Stimulated activated CD4-positive, alpha-beta T cell treated with anti-CD3 and anti-CD28 coated beads, TNF-alpha, amount 100 ng/mL, for 4 hours (primary cell): ENCODE results near the gene DSCAML1.

Experiments used
- DNase-seq, 3 experiments: peaks; one replicate each; pipeline ENCODE4 v3.0.0-alpha.2; 2020; ENCODE audit warnings: low read depth in 3 of 3

DSCAML1 gene

DNA sequence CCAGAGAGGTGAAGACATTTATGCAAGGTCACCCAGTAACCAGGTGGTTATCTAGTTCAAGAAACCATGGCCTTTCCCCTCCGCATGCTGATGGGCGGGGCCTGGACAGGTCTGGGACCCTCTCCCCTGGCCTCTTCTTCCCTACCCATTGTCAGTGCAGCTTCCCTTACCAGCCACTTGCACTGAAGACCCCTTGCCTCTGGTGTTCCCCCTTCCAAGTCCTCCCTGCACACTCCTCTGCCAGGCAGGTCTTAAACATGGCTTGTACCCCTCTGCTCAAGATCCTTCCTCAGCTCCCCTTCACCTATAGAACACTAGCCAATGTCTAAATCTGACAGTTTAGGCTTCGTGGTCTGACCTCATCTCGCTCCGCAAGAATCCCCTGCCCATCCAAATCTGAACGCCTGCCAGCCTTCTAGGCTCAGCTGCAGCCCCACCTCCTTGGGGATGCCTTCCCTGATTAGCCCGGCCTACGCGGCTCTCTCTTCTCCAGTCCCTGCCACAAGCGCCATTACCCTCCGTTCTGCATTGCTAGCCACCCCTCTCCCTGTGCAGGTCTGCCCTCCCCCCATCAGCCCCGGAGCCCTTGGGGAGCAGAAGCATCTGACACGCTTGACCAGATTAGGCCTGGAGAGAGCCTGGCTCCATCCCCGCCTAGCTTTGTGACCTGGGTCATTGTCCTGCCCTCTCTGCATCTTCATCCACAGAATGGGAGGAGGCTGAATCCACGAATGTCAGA is 213.8 kb downstream of the DSCAML1 start:
- DNase-seq = no peak

DNA sequence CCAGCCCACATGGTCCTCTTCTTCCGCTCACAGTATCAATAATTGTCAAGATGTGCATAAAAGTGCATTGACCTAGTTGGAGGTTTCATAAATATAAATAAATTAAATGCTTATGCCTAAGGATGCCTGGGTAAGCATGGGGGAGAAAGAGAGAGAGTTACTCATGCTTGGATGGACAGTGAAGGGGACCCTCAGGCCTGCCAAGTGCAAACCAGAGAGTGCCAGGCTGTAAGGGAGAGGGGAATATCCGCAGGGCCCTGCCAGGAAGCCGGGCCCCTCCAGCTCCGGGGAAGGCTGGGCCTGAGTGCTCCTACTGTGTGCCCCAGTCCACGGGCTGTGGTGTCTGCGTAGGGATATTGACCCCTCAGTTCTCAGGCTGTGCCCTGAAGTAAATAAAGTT is 214.6 kb downstream of the DSCAML1 start:
- DNase-seq = no peak

DNA sequence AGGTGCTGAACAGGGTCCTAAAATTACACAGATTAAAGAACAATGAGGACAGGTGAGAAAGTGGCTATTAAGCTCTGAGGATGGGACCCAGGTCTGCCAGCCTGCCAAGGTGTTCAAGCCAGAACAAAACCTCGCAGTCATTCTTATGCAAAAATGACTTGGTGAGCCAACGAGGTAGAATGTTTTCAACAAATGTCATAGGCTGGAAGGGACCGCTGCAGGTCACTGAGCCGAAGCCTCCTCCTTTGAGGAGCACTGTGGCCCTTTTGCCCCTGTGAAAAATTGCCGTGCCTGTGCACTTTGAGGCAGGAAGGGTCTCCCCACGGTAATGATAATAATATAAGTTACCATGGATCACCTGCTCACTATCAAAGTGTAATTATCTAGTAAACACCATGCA is 216.2 kb downstream of the DSCAML1 start:
- no peak for DNase-seq

DNA sequence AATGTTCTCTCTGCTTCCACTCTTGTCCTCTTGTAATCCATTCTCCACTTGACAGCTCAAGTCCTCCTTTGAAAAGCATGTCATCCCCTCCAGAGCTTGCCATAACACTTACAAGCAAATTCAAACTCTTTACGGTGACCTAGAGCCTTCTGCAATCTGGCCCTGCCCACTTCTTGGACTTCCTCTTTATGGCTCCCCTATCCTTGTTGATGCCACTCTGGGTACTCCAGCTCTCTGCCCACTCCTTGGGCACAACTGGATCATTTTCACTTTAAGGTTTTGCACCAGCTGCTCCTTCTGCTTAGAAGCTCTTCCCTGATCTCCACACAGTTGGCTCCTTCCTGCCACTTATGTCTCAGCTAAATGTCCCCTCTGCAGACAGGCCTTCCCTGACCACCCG is 217.9 kb downstream of the DSCAML1 start:
- no peak for DNase-seq

DNA sequence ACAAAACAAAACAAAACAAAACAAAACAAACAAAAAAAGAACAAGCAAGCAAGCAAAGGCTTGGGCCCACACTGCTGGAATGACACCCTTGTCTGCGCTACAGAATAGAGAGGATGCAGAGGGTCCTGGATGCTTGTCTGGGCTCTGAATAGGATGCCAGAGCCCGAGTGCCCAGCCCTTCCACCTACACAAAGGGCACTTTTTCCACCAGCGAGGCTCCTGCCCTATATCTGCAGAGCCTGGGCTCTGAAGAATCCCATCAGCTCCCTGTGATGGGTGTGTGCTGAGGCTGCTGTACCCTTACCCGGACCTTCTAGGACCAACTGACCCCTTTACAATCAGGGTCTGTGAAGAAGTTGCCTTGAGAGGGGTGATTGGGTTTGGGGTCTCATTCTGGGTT is 221.2 kb downstream of the DSCAML1 start:
- no peak for DNase-seq

DNA sequence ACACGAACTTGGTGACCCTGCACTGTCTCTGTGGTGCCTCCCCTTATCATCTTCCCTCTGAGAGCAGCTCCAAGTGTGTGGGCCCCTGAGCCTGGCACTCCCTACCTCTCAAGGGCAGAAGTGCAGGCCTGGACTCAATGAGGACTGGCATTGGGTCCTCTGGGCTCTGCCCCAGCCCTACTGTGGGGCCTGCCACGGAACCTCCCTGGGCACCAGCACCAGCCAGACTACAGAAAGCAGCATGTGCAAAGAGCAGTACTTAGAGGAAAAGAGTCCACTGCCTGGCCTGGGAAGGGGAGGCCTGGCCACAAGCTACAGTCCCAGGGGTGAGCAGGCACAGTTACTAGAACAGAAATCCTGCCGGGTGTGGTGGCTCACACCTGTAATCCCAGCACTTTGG is 222.5 kb downstream of the DSCAML1 start:
- no peak for DNase-seq

DNA sequence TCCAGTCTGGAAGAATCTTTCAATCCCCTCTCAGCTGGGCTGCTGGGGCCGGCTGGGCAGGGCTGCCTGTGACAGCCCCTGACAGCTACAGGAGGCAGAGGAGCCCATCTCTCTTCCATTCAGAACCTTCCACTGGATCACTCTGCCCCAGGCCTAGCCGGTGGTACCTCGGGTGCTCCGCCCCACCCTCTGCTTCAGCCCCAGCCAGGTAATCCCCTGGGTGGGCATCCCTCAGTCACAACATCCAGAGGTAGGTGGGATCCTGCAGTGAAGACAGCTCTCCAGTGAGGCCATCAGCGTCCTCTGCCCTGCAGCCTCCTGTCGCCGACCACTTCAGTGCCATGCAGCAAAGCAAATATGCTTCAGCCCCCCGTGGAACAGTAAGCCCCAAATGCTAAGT is 223.7 kb downstream of the DSCAML1 start:
- DNase-seq = no peak

DNA sequence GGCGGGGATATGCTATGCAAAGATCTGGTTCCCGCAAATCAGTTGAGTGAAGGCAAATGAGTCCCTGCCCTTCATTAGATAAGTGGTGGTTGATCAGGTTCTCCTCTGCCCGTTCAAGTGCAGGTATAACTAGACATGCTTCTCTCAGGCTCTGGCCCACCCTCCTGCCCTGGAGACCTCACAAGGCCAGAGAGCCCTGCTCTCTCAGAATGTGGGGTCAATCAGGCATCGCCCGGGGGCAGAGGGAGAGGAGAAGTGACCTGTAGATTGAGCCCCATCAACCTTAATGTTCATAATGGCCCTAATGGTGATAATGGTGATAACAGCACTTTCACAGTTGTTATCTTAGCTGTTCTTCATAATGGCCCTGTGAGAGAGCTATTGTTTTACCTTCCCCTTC is 224.3 kb downstream of the DSCAML1 start:
- DNase-seq = no peak

DNA sequence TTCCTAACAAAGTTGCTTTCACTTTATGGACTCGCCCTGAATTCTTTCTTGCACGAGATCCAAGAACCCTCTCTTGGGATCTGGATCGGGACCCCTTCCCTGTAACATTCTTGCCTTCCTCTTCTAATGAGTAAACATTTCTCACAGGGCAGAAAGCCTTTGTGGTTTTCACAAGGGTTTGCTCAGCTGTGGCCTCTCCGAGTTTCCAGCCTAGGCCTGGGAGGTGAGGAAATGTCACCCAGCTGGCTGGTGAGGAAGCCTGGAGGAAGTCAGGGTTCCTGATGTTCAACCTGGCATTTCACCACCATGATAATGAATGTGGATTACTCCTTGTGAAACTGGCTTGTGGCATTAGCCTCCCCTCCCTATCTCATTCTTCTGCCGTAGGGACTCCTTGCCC is 224.9 kb downstream of the DSCAML1 start:
- no peak for DNase-seq

DNA sequence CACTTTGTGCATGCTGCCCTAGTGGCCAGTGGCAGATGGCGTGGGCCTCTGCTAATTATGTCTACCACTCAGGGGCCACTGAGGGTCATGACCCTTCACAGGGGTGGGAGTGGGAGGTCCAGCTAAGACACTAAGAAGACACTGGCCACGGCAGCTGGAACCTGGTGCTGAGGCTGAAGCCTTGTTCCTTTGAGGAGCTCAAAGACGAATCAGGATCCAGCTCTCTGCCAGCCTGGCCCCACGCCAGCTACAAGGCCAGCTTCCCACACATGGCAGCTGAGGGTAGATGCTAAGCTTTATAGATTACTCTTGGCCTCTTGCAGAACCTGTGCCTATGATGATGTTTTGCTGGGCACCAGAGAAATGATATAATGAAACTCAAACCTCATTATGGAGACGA is 226.3 kb downstream of the DSCAML1 start:
- DNase-seq = no peak

DNA sequence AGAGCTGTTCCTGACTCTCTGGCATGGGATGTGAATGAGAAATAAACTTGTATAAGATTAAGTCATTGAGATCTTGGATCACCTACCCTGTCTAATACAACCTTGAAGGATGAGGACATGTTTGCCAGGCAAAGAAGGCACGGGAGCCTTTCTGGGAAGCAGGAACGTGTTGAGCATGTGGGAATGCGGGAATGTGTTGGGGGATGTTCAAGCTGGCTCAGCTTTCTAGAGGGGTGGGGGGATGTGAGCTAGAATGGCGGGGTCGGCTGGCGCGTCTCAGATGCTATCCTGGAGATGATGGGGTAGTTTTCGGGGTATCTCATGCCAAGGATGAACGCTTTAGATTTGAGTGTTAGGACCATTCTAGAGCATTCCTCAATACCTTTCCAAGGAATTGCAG is 227.1 kb downstream of the DSCAML1 start:
- no peak for DNase-seq

DNA sequence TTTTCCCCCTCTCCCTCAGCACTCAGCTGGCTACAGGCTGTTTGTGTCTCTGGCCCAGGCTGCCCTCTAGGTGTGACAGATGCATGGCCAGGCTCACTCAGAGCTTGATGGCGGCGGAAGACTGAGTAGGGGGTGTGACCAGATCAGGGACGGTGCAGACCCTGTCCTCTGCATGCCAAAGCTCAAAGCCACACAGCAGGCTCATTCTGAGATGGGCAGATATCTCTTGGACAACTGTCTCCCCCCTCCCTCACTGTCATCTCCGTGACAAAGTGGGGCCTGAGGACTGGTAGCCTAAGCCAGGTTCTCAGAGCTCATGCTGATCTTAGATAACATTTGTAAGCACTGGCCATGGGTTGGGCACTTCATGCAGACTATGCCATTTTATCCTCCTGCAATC is 231.3 kb downstream of the DSCAML1 start:
- DNase-seq = no peak

DNA sequence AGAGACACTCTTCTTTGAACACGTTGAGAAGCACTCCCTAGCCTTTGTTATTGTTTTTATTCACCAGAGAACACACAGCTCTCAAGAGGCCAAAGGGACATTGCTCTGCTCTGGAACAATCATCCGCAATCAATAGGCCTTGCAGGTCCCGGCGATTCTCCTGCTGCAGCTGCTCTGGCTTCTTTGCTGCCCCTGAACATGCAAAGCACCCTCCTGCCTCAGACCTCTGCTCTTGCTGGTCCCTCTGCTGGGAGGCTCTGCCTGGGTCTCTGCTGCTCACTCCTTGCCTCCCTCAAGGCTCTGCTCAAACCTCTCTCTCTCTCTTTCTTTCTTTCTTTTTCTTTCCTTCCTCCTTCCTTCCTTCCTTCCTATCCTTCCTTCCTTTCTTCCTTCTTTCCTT is 232.7 kb downstream of the DSCAML1 start:
- DNase-seq = no peak

DNA sequence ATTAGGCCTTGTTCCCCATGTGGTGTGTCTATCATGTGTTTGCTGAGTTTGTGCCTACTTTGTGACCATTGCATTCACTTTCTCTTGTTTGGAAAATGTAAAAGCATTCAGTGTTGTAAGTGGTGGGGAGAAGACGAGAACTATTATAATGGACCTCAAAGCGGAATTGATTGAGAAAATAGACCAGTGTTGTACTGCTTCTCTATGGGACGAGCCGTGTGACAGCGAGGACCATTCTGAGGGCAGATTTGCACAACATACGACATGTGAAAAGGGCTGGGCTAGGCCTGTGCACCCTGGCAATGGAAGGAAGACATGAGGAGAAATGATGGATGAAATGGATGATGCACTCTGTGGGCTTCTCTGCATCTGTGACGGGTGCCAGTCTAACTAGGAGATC is 233.5 kb downstream of the DSCAML1 start:
- no peak for DNase-seq

DNA sequence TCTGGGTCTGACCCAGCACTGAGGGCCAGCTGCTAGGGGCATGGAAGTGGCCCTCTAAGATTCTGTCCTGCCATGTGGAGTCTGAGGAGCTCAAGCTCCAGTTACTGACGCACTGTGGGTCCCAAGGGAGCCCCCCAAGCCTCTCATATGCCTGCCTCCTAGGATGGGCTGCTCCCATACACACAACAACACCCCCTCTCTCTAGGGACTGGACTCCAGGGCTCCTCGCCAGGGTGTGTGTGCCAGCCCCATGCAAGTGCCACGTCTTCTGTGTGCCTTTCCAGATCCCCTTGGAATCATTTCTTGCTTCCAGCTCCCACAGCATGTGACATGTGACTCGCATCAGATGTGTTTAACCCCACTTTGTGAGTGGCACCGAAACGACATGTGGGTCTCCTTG is 234.9 kb downstream of the DSCAML1 start:
- no peak for DNase-seq

DNA sequence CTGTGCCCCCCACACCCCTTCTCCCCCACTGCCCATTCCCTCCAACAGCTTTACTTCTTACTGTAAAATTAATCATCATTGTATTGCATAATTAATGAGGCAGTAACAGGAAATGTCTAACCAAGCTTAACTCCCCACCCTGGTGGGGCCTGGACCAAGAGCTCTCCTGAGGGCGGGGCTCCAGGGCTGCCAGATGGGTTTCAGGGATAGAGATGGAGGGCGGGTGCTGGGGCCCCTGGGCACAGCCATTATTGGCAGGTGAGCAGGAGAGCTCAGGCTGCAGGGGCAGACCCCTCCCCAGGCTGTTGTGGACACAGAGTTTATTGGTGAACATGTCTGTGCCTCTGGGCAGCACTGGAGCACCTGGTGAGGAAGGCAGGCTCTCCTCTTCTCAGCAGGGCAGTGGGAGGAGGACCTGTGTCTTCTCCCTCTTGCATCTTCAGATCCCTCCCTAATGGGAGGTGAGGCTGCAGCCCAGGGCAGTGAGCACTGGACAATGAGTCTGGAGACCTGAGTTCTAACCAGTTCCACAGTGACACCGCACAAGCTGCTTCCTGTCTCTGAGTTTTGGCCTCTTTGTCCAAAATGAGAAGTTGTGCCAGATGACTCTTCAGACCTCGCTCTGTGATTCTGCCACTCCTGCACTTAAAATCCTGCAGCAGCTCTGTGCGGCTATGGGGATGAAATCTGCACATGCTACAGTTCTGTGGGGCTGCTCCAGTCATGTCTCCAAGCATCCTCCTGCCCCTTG is 236.1 kb downstream of the DSCAML1 start:
- no peak for DNase-seq

DNA sequence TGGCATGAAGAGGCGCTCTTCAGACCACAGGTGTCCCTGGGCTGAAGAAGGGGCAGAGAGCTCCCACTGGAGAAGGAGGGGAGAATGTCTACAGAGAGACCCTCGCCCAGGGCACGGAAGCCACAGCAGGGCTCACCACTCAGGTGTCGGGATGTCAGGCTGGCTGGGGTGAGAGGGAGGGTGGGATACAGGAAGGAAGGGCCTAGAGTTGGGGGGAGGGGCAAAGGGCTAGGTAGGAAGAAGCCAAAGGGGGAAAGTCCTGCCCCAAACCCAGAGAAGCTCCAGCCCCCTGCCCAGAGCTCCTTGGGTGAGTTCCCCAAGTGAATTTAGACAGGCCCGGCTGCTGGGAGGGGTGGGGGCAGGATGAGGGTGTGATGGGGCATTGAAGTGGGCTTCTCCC is 237.3 kb downstream of the DSCAML1 start:
- DNase-seq = no peak

DNA sequence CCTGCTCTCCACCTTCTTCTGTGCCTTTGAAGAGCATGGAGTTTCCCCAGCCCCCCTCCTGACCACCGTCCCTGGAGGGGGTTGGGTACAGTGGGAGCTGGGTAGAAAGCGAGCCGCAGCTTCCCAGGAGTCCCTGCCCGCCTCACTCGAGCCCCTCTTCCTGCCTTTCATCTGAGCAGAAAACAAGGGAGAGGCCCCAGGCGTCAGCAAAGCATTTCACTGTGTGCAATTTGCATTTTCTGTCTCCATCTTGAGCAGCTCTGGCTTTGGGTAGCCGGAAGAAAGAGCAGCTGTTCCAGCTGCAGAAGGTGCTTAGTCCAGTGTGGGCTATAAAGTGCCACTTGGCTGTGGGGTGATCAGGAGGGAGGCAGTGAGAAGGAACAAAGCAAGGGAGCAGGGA is 239.7 kb downstream of the DSCAML1 start:
- DNase-seq = no peak

DNA sequence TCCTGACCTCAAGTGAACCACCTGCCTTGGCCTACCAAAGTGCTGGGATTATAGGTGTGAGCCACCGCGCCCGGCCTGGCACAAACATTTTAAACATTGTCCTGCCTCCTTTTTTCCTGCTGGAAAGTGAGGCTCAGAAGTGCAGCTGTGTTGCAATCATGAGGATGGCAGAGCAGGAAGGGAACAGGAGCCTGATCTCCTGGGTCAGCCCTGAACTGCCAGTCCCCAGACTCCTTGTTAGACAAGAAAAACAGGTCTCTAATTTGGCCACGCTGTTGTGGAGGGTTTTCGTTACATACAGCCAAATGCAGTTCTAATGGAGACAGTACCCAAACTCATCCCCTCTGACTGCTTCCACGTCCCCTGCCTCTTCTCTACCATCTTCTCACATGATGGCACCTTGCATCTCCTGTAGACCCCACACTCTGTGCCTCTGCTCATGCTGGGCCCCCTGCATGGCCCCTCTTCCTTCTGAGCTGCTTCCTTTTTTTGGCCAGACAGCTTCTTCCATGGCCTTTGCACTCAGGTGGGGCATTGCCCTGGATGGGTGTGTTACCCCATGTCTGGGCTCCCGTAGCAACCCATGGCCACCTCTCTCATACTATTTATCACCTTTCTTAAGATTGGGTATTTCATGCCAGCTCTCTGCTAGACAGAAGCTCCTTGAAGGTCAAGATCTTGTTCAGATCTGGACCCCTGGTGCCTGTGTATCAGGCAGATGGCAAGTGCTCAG is 242.2 kb downstream of the DSCAML1 start:
- no peak for DNase-seq

DNA sequence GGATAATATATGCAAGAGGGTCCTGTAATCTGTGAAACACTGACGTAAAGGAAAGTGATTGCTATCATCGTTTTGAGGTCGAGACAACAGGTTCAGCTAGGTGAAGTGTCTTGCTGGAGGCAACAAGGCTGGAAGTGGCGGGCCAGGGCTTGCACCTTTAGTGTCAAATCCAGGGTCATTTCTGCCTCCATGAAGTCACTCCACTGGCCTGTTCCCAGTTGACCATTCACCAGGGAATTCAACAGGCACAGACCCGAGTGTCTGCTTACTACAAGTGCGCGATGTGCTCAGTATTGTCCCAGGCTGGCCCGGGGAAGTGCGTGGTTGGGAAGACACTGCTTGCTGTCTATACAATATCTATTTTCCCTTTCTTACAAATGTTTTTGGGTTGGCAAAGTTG is 244.4 kb downstream of the DSCAML1 start:
- no peak for DNase-seq

DNA sequence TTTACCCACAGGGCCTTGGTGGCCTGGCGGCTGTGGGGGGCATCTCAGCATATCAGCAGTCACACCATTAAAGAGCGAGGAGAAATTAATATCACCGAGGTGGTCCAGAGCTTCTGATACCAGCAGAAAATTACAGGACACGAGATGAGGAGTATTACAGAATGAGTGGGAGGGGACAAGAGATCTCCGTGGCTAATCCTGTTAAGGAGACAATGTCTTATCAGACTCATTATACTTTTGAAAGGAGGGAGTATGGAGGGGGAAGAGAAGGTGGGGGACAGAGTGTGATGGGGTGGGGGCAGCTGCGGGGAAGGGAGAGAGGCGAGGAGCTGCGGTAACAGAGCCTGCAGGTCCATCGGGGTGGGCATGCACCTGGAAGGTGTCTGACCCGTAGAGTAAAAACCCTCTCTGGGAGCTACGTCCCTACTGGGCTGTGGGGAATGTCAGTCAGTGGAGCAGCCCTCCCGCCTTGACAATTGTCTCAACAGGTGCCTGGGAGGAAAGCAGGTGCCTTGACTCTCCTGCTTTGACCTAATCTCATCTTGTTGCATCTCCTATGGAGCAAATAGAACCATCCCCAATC is 245.2 kb downstream of the DSCAML1 start:
- no peak for DNase-seq

DNA sequence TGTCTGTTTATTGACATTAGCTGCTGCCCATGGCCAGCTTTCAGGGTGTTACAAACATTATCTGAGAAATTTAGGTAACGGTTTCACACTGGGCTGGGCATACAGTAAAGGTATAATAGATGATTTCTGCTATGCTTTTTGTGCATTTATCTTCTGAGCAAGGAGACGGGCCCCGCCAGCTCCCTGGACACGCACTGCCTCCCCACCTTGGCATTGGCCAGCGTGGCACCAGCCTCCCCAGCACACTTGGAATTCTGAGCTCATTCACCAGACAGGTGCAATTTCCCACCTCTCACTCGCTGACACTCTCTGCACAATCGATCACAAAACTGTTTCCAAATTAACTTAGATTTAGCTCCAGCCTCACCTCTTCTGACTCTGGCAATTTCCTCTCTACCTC is 246.6 kb downstream of the DSCAML1 start:
- DNase-seq = no peak

DNA sequence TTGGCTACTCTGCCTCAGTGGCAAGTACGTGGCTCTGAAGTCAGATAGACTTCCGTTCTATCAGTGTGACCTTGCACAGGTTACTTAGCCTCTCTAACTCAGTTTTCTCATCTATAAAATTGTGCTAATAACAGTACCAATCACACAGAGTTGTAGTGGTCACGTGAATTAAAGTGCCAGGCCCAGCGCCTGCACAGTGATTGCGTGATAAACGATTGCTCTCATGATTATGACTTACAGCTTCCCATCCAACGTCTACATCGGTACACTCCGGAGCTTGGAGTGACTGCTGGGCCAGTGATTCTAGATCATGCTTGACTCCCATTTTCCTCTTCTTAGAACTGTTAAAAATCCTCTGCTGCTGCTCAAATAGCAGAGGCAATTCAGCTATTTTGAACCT is 247.6 kb downstream of the DSCAML1 start:
- DNase-seq = no peak
